GM13977 (cell line): ENCODE results near the gene LRRC41.

Experiments used
- DNase-seq: peaks from one replicate; pipeline ENCODE4 v3.0.0; 2012; ENCODE audit warnings: low spot score
- CTCF ChIP-seq: IDR thresholded peaks from 2 replicates; pipeline ENCODE4 v1.5.1; 2012; ENCODE audit warnings: mild to moderate bottlenecking, control low read depth; ENCODE audit not compliant: insufficient read depth; ENCODE audit errors: extremely low read depth, missing control alignments
- in situ Hi-C: fragments of 300-500 bp; cut with MboI; formaldehyde crosslinking; loops from one replicate; pipeline ENCODE4 v1.12.0; 2022; ENCODE audit warnings: low sequenced_read_pairs, low pct_unique_long_range_greater_than_20kb, mixed read lengths, inconsistent platforms; ENCODE audit not compliant: unreplicated experiment

The LRRC41 gene

GRCh38 chr1:46317323-46317722, 13.9 kb upstream of the LRRC41 start:
- in situ Hi-C loops, result no loop called here
- no peak for DNase-seq
- TF ChIP-seq CTCF, result no peak

- no peak for DNase-seq
- in situ Hi-C loops, result no loop called here
- no peak for TF ChIP-seq CTCF
Measured at GRCh38 chr1:46315669-46316403, 12.4 kb upstream of the LRRC41 start.

- in situ Hi-C loops, result no loop called here
- TF ChIP-seq CTCF, result no peak
- no peak for DNase-seq
Measured at GRCh38 chr1:46310321-46310720, 6.9 kb upstream of the LRRC41 start.

- in situ Hi-C loops, result no loop called here
- no peak for TF ChIP-seq CTCF
- DNase-seq, result no peak
Measured at GRCh38 chr1:46309401-46310159, 6.2 kb upstream of the LRRC41 start.

- in situ Hi-C loops, result no loop called here
- no peak for DNase-seq
- no peak for TF ChIP-seq CTCF
Measured at GRCh38 chr1:46306159-46306530, 2.7 kb upstream of the LRRC41 start.

GRCh38 chr1:46303872-46304326, 483 bp upstream of the LRRC41 start:
- in situ Hi-C loops, result no loop called here
- DNase-seq, result no peak
- no peak for TF ChIP-seq CTCF
